HPDE6-E6E7 (cell line): ENCODE measurements around the gene FUOM.
"Not testable (repeated sequence)": the region's sequence is repeated elsewhere in the genome, so short reads cannot be mapped to it uniquely, and the experiment has no call there.

Experiments
- DNase-seq: peaks from one replicate; pipeline ENCODE4 v3.0.0; 2011; ENCODE audit warnings: missing footprints; ENCODE audit errors: extremely low spot score

FUOM gene

GRCh38 chr10:133368153-133368552, 10.3 kb upstream of the FUOM start:
- DNase-seq = no peak

- not testable (repeated sequence) for DNase-seq
Measured at GRCh38 chr10:133367461-133367860, 9.6 kb upstream of the FUOM start.

GRCh38 chr10:133366751-133367150, 8.9 kb upstream of the FUOM start:
- DNase-seq = no peak

GRCh38 chr10:133366130-133366478, 8.3 kb upstream of the FUOM start:
- DNase-seq = no peak

- DNase-seq = no peak
Measured at GRCh38 chr10:133365461-133366129, 7.8 kb upstream of the FUOM start.

GRCh38 chr10:133364645-133365431, 7.0 kb upstream of the FUOM start:
- no peak for DNase-seq

GRCh38 chr10:133362846-133363245, 5.0 kb upstream of the FUOM start:
- DNase-seq = no peak

GRCh38 chr10:133361773-133362441, 4.1 kb upstream of the FUOM start:
- no peak for DNase-seq

- no peak for DNase-seq
Measured at GRCh38 chr10:133361227-133361626, 3.4 kb upstream of the FUOM start.

GRCh38 chr10:133359972-133360610, 2.3 kb upstream of the FUOM start:
- no peak for DNase-seq

GRCh38 chr10:133359554-133359971, 1.7 kb upstream of the FUOM start:
- no peak for DNase-seq

GRCh38 chr10:133358925-133359310, 1.1 kb upstream of the FUOM start:
- DNase-seq = no peak

GRCh38 chr10:133358162-133358924, 524 bp upstream of the FUOM start:
- no peak for DNase-seq

GRCh38 chr10:133356549-133357284, 1.1 kb downstream of the FUOM start:
- DNase-seq = no peak

GRCh38 chr10:133355991-133356390, 1.8 kb downstream of the FUOM start:
- no peak for DNase-seq

GRCh38 chr10:133355266-133355665, 2.6 kb downstream of the FUOM start:
- no peak for DNase-seq

- no peak for DNase-seq
Measured at GRCh38 chr10:133354672-133355240, 3.1 kb downstream of the FUOM start.

GRCh38 chr10:133353988-133354605, 3.7 kb downstream of the FUOM start:
- DNase-seq = no peak

GRCh38 chr10:133353202-133353959, 4.4 kb downstream of the FUOM start:
- DNase-seq = no peak
